ENCODE results near the gene NCOA3. TPM values are rescaled to one million over a fixed set of nuclear protein-coding genes. Genes with fewer than 3 reads are reported as not detected.
A peak's percentile ranks its signal among the peaks of the same experiment; 100 is the strongest.
"Not testable (repeated sequence)": the region's sequence is repeated elsewhere in the genome, so short reads cannot be mapped to it uniquely, and the experiment has no call there.

NCOA3 gene
- 16.1 and 16.8 TPM in 2 replicates for total RNA-seq (2014; rRNA removed; shearing (Covaris generic))
- polyA plus RNA-seq (2015; cell fraction: cytosol; rRNA removed): 11.0 and 14.2 TPM in 2 replicates
- 19.7 and 21.9 TPM in 2 replicates for polyA plus RNA-seq (2015; cell fraction: nucleus; rRNA removed)

GRCh38 chr20:47501482-47502270 is at the start of gene NCOA3:
Gene NCOA3, plus strand, starts transcription at chr20:47501887. Its CDS starts 120,361 bp downstream, at chr20:47622248.
- DNase-seq (ENCODE audit: low read depth, low spot score): peak; percentile 94
- in situ Hi-C loops (cut with HindIII; ENCODE audit: low pct_unique_long_range_greater_than_20kb, low sequenced_read_pairs): no loop called here

- DNase-seq (ENCODE audit: low read depth, low spot score): no peak
- in situ Hi-C loops (cut with HindIII; ENCODE audit: low pct_unique_long_range_greater_than_20kb, low sequenced_read_pairs): no loop called here
Observed at GRCh38 chr20:47452736-47453161, 48.9 kb upstream of the NCOA3 start.

GRCh38 chr20:47453167-47453782 is 48.4 kb upstream of the NCOA3 start:
- peak; percentile 81 for DNase-seq (ENCODE audit: low read depth, low spot score)
- in situ Hi-C loops (cut with HindIII; ENCODE audit: low pct_unique_long_range_greater_than_20kb, low sequenced_read_pairs): no loop called here

- DNase-seq (ENCODE audit: low read depth, low spot score): no peak
- in situ Hi-C loops (cut with HindIII; ENCODE audit: low pct_unique_long_range_greater_than_20kb, low sequenced_read_pairs): no loop called here
Observed at GRCh38 chr20:47454298-47455132, 47.2 kb upstream of the NCOA3 start.

- in situ Hi-C loops (cut with HindIII; ENCODE audit: low pct_unique_long_range_greater_than_20kb, low sequenced_read_pairs): no loop called here
- no peak for DNase-seq (ENCODE audit: low read depth, low spot score)
Observed at GRCh38 chr20:47455133-47456040, 46.3 kb upstream of the NCOA3 start.

GRCh38 chr20:47456041-47456537 is 45.6 kb upstream of the NCOA3 start:
- in situ Hi-C loops (cut with HindIII; ENCODE audit: low pct_unique_long_range_greater_than_20kb, low sequenced_read_pairs): no loop called here
- no peak for DNase-seq (ENCODE audit: low read depth, low spot score)

- no peak for DNase-seq (ENCODE audit: low read depth, low spot score)
- in situ Hi-C loops (cut with HindIII; ENCODE audit: low pct_unique_long_range_greater_than_20kb, low sequenced_read_pairs): no loop called here
Observed at GRCh38 chr20:47456952-47457724, 44.5 kb upstream of the NCOA3 start.

- DNase-seq (ENCODE audit: low read depth, low spot score); in situ Hi-C loops (cut with HindIII; ENCODE audit: low pct_unique_long_range_greater_than_20kb, low sequenced_read_pairs): not testable (repeated sequence)
Observed at GRCh38 chr20:47458280-47459050, 43.2 kb upstream of the NCOA3 start.

GRCh38 chr20:47459344-47460073 is 42.2 kb upstream of the NCOA3 start:
- in situ Hi-C loops (cut with HindIII; ENCODE audit: low pct_unique_long_range_greater_than_20kb, low sequenced_read_pairs): no loop called here
- no peak for DNase-seq (ENCODE audit: low read depth, low spot score)

GRCh38 chr20:47460761-47461112 is 41.0 kb upstream of the NCOA3 start:
- DNase-seq (ENCODE audit: low read depth, low spot score); in situ Hi-C loops (cut with HindIII; ENCODE audit: low pct_unique_long_range_greater_than_20kb, low sequenced_read_pairs): not testable (repeated sequence)

GRCh38 chr20:47461120-47461685 is 40.5 kb upstream of the NCOA3 start:
- in situ Hi-C loops (cut with HindIII; ENCODE audit: low pct_unique_long_range_greater_than_20kb, low sequenced_read_pairs): no loop called here
- no peak for DNase-seq (ENCODE audit: low read depth, low spot score)

- in situ Hi-C loops (cut with HindIII; ENCODE audit: low pct_unique_long_range_greater_than_20kb, low sequenced_read_pairs); DNase-seq (ENCODE audit: low read depth, low spot score): not testable (repeated sequence)
Observed at GRCh38 chr20:47461906-47462305, 39.8 kb upstream of the NCOA3 start.

- peak; percentile 61 for DNase-seq (ENCODE audit: low read depth, low spot score)
- in situ Hi-C loops (cut with HindIII; ENCODE audit: low pct_unique_long_range_greater_than_20kb, low sequenced_read_pairs): no loop called here
Observed at GRCh38 chr20:47464380-47465101, 37.1 kb upstream of the NCOA3 start.
